ENCODE results near the gene PDZRN3. TPM values are rescaled to one million over a fixed set of nuclear protein-coding genes. Genes with fewer than 3 reads are reported as not detected.

Gene PDZRN3
- total and polyA plus RNA-seq, 2 donors (not counting 1 experiment from before 2014, with no cell fraction given): 14.6 to 56.3 TPM

DNA sequence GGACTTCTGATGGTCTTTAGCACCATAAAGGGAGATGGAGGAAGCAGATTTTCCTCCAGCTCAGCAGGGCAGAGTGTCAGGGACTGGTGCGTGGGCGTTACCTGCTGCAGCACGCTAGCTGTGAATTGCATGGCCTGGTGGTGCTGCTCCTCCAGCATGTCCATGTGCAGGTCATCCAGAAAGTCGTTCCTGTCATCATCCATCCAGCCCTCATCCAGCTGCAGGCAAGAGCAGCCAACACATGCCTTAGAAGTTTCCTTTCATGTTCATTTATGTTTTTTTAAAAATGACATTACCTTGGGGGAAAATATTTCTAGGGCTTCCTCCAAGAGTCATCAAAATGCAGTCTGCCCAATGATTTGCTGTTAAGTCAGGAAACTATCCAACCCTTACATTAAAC is 239.2 kb downstream of the PDZRN3 start:
- Histone ChIP-seq H3K36me3 (ENCODE audit: control insufficient read depth, insufficient read depth, low read length) (peaks cover 20% of the 10 kb centered on the region), H3K9ac (ENCODE audit: insufficient read depth, low read length) (no peak overlapping the region)
- TF ChIP-seq EZH2 (IDR thresholded peaks at IDR 0.05; ENCODE audit: low read length, missing control alignments): no peak
- TF ChIP-seq, protein P1, sequence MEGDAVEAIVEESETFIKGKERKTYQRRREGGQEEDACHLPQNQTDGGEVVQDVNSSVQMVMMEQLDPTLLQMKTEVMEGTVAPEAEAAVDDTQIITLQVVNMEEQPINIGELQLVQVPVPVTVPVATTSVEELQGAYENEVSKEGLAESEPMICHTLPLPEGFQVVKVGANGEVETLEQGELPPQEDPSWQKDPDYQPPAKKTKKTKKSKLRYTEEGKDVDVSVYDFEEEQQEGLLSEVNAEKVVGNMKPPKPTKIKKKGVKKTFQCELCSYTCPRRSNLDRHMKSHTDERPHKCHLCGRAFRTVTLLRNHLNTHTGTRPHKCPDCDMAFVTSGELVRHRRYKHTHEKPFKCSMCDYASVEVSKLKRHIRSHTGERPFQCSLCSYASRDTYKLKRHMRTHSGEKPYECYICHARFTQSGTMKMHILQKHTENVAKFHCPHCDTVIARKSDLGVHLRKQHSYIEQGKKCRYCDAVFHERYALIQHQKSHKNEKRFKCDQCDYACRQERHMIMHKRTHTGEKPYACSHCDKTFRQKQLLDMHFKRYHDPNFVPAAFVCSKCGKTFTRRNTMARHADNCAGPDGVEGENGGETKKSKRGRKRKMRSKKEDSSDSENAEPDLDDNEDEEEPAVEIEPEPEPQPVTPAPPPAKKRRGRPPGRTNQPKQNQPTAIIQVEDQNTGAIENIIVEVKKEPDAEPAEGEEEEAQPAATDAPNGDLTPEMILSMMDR (conservative IDR thresholded peaks at IDR 0.05 in 1 of 2, IDR thresholded peaks at IDR 0.05 in 1 of 2; ENCODE audit: low read depth in 1 of 2, low read length in 2 of 2): no peak

DNA sequence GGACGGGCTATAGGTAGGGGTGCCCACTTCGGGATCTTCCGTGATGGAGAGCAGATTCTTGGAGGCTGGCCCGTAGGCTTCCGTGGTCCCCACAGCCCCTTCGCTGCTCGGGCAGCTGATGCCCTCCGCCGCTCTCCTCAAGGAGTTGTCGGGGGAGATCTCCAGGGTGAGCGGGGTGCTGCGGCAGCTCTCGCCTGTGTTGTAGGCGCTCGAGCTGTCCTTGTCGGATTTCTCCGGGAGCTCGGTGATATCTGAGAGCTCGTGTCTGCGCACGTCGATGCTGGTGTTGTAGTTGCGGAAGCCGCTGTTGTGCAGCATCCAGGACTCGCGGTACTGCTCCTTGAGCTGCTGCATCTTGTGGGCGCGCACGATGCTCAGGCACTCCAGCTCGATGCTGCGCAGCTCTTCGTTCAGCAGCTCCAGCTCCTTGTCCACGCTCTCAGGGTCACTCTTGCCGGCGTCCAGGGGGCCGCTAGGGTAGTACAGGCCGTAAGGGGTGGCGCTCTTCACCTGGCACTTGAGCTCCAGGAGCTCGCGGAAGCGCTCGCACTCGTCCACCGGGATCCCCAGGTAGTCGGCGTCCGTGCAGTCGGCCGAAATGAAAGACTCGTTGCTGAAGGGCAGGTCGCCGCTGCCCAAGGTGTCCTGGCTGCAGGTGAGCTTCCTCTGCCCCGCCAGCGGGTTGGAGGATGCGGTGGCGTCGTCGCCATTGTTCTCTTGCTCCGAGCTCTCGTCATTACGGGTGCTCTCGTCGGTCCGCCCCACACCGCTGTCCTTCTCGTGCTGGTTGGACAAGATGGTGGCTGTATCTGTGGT is 240.4 kb downstream of the PDZRN3 start:
- H3K36me3 ChIP-seq (ENCODE audit: control insufficient read depth, insufficient read depth, low read length): peaks cover 20% of the 10 kb centered on the region

More for the DNA sequence above, 239.2 kb downstream of the PDZRN3 start:
- Histone ChIP-seq H4K20me1 (ENCODE audit: control insufficient read depth, extremely low read depth, insufficient read depth, low read length) (no peaks in the 10 kb centered on the region), H2AFZ (ENCODE audit: low read length) (no peak overlapping the region), H3K27ac (ENCODE audit: insufficient read depth, low read length) (no peak overlapping the region), H3K4me1 (ENCODE audit: control insufficient read depth, extremely low read depth, insufficient read depth, low read length) (no peaks in the 10 kb centered on the region), H3K4me2 (ENCODE audit: extremely low read depth, insufficient read depth, low read length) (no peak overlapping the region), H3K27me3 (ENCODE audit: control insufficient read depth, insufficient read depth, low read length) (no peaks in the 10 kb centered on the region), H3K9me3 (ENCODE audit: control insufficient read depth, insufficient read depth, low read depth, low read length) (no peaks in the 10 kb centered on the region), H3K79me2 (ENCODE audit: control insufficient read depth, insufficient read depth, low read length) (no peaks in the 10 kb centered on the region), H3K4me3 (replicated peaks in 1 of 4; ENCODE audit: control extremely low read depth in 1 of 4, insufficient read depth in 1 of 4, low read depth in 3 of 4, low read length in 4 of 4) (no peak overlapping the region)
- DNase-seq (ENCODE audit: low read depth in 2 of 2): no peak

DNA sequence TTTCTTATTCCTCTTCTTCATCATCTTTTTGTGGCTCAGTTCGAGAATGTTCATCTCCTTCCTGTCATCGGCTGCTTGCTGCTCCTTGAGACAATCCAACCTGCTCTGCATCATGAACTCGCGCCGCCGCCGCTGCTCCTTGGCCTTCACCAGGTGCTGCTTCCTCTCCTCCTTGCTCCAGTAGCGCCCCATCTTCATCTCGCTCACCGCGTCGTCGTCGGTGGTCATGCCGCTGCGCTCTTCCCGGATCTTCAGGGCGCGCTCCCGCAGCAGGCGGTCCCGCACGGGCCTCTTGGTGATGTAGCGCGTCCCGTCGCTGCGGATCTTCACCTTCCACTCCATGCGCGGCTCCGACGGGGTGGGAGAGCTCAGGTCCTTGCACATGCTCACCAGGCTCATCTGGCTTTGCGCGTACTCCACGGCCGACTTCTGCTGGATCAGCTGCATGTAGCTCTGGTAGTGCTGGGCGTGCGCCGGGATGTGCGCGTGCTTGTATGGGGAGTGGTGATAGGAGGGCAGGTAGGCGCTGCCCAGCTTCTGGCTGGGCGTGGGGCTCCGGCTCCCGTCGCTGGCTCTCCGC is 241.2 kb downstream of the PDZRN3 start:
- Histone ChIP-seq H3K36me3 (ENCODE audit: control insufficient read depth, insufficient read depth, low read length) (peaks cover 20% of the 10 kb centered on the region), H3K27ac (ENCODE audit: insufficient read depth, low read length) (no peak overlapping the region), H3K4me1 (ENCODE audit: control insufficient read depth, extremely low read depth, insufficient read depth, low read length) (no peaks in the 10 kb centered on the region), H3K4me2 (ENCODE audit: extremely low read depth, insufficient read depth, low read length) (no peak overlapping the region), H2AFZ (ENCODE audit: low read length) (no peak overlapping the region), H3K9me3 (ENCODE audit: control insufficient read depth, insufficient read depth, low read depth, low read length) (no peaks in the 10 kb centered on the region), H4K20me1 (ENCODE audit: control insufficient read depth, extremely low read depth, insufficient read depth, low read length) (no peaks in the 10 kb centered on the region), H3K9ac (ENCODE audit: insufficient read depth, low read length) (no peak overlapping the region), H3K27me3 (ENCODE audit: control insufficient read depth, insufficient read depth, low read length) (no peaks in the 10 kb centered on the region), H3K79me2 (ENCODE audit: control insufficient read depth, insufficient read depth, low read length) (no peaks in the 10 kb centered on the region), H3K4me3 (replicated peaks in 1 of 4; ENCODE audit: control extremely low read depth in 1 of 4, insufficient read depth in 1 of 4, low read depth in 3 of 4, low read length in 4 of 4) (no peak overlapping the region)
- TF ChIP-seq, protein P1 (conservative IDR thresholded peaks at IDR 0.05 in 1 of 2, IDR thresholded peaks at IDR 0.05 in 1 of 2; ENCODE audit: low read depth in 1 of 2, low read length in 2 of 2): no peak
- no peak for TF ChIP-seq EZH2 (IDR thresholded peaks at IDR 0.05; ENCODE audit: low read length, missing control alignments)
- no peak for DNase-seq (ENCODE audit: low read depth in 2 of 2)

More for the DNA sequence above, 240.4 kb downstream of the PDZRN3 start:
- Histone ChIP-seq H3K4me2 (ENCODE audit: extremely low read depth, insufficient read depth, low read length) (no peak overlapping the region), H3K27me3 (ENCODE audit: control insufficient read depth, insufficient read depth, low read length) (no peaks in the 10 kb centered on the region), H4K20me1 (ENCODE audit: control insufficient read depth, extremely low read depth, insufficient read depth, low read length) (no peaks in the 10 kb centered on the region), H3K79me2 (ENCODE audit: control insufficient read depth, insufficient read depth, low read length) (no peaks in the 10 kb centered on the region), H2AFZ (ENCODE audit: low read length) (no peak overlapping the region), H3K9ac (ENCODE audit: insufficient read depth, low read length) (no peak overlapping the region), H3K4me3 (replicated peaks in 1 of 4; ENCODE audit: control extremely low read depth in 1 of 4, insufficient read depth in 1 of 4, low read depth in 3 of 4, low read length in 4 of 4) (no peak overlapping the region), H3K9me3 (ENCODE audit: control insufficient read depth, insufficient read depth, low read depth, low read length) (no peaks in the 10 kb centered on the region), H3K27ac (ENCODE audit: insufficient read depth, low read length) (no peak overlapping the region), H3K4me1 (ENCODE audit: control insufficient read depth, extremely low read depth, insufficient read depth, low read length) (no peaks in the 10 kb centered on the region)
- no peak for TF ChIP-seq EZH2 (IDR thresholded peaks at IDR 0.05; ENCODE audit: low read length, missing control alignments)
- TF ChIP-seq, protein P1 (conservative IDR thresholded peaks at IDR 0.05 in 1 of 2, IDR thresholded peaks at IDR 0.05 in 1 of 2; ENCODE audit: low read depth in 1 of 2, low read length in 2 of 2): no peak
- DNase-seq (ENCODE audit: low read depth in 2 of 2): no peak

All from fibroblast of lung (primary cell).